ENCODE data around the gene INTS14. TPM values are rescaled to one million over a fixed set of nuclear protein-coding genes. Genes with fewer than 3 reads are reported as not detected.
A peak's percentile ranks its signal among the peaks of the same experiment; 100 is the strongest.

The INTS14 gene
- total RNA-seq, 1 experiment from 2014 or later, result 44.7 TPM

DNA sequence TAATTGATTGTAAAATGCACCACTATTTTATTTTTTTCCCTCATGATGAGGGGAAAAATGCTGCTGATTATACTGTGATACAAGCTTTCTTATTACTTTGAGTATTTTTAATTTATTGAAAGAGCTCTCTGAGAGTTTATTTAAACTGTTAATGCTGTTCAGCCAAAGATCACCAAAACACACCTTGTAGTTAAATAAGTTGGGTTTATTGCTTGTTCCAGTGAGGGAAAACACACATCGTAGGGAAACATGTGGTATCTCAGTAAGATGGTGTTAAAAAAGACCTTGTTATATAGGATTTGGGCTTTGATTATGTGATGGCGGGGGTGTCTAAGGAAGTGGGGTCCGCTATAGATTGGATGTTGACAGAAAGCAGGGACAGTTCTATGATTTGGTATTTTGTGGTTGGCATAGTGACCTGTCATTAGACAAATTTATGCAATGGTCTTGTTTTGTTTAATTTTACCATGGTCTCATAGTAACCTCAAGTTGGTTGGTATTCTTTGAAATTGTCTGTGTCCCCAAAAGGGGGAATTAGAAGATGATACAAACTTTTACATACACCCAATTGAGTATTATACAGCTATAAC is 69.6 kb downstream of the INTS14 start:
- Histone ChIP-seq H3K4me2 (ENCODE audit: insufficient read depth, insufficient read length, low read length) (no peak overlapping the region), H2BK5ac (ENCODE audit: insufficient read length, low read length) (no peak overlapping the region), H2BK20ac (ENCODE audit: low read depth, low read length, poor library complexity, severe bottlenecking) (no peak overlapping the region), H3K9me3 (ENCODE audit: control insufficient read depth, low read depth, low read length) (no peaks in the 10 kb centered on the region), H2AFZ (ENCODE audit: low read length) (no peak overlapping the region), H3K56ac (ENCODE audit: insufficient read length, low read depth, low read length) (no peak overlapping the region), H4K8ac (replicated peaks; ENCODE audit: insufficient read length, low read depth, low read length) (no peak overlapping the region), H4K91ac (ENCODE audit: insufficient read length, low read depth, low read length) (no peak overlapping the region), H3K79me1 (ENCODE audit: insufficient read depth, low read depth, low read length, poor library complexity, severe bottlenecking) (peaks cover 6% of the 10 kb centered on the region), H3K23me2 (ENCODE audit: insufficient read length, low read depth, low read length, poor library complexity, severe bottlenecking) (no peaks in the 10 kb centered on the region), H3K4me1 (ENCODE audit: insufficient read depth, low read length) (no peaks in the 10 kb centered on the region), H2BK120ac (ENCODE audit: low read depth, low read length, poor library complexity, severe bottlenecking) (no peak overlapping the region), H3K14ac (ENCODE audit: insufficient read depth, low read length) (no peak overlapping the region), H4K20me1 (ENCODE audit: control insufficient read depth, insufficient read depth, insufficient read length) (no peaks in the 10 kb centered on the region), H3T11ph (ENCODE audit: low read length) (no peak overlapping the region), H2BK12ac (ENCODE audit: insufficient read length, low read depth, low read length) (no peak overlapping the region), H3K27me3 (ENCODE audit: insufficient read depth, low read length) (no peaks in the 10 kb centered on the region), H3K4ac (ENCODE audit: low read depth, low read length) (no peak overlapping the region), H4K5ac (ENCODE audit: insufficient read length, low read depth, low read length) (no peak overlapping the region), H2BK15ac (ENCODE audit: low read depth, low read length) (no peak overlapping the region), H3K79me2 (ENCODE audit: insufficient read depth, low read length) (peaks cover 41% of the 10 kb centered on the region; the same call in 1 of the 2 replicates), H3K9ac (ENCODE audit: extremely low read depth, insufficient read length, low read length) (no peak overlapping the region), H3K23ac (ENCODE audit: insufficient read length, low read depth, low read length) (no peak overlapping the region), H2AK5ac (ENCODE audit: insufficient read length, low read length) (no peak overlapping the region), H3K18ac (ENCODE audit: insufficient read length, low read depth, low read length) (no peak overlapping the region), H3K27ac (ENCODE audit: insufficient read length, low read depth, low read length) (no peak overlapping the region)
- Mint-ChIP-seq H3K36me3 (ENCODE audit: insufficient read depth in 1 of 3, low read depth in 3 of 3) (peaks cover 3 to 8% (median 4%) of the 10 kb centered on the region in 3 experiments; a peak in 5 of 7 replicates), H3K4me1 (peaks cover 3 to 9% of the 10 kb centered on the region in 2 experiments), H3K27ac (peak overlapping the region in 1 of 3 experiments; percentile 14; a peak in 1 of 7 replicates), H3K27me3 (ENCODE audit: low read depth) (no peaks in the 10 kb centered on the region), H3K9me3 (no peaks in the 10 kb centered on the region; a peak in 1 of 5 replicates), H3K4me3 (no peak overlapping the region)
- DNase-seq, result no peak
- no CpG with 5 or more reads among the region's 3 CpGs for WGBS (ENCODE audit: extremely low coverage, insufficient read length, low lambda C conversion rate)
- TF ChIP-seq, protein P1, sequence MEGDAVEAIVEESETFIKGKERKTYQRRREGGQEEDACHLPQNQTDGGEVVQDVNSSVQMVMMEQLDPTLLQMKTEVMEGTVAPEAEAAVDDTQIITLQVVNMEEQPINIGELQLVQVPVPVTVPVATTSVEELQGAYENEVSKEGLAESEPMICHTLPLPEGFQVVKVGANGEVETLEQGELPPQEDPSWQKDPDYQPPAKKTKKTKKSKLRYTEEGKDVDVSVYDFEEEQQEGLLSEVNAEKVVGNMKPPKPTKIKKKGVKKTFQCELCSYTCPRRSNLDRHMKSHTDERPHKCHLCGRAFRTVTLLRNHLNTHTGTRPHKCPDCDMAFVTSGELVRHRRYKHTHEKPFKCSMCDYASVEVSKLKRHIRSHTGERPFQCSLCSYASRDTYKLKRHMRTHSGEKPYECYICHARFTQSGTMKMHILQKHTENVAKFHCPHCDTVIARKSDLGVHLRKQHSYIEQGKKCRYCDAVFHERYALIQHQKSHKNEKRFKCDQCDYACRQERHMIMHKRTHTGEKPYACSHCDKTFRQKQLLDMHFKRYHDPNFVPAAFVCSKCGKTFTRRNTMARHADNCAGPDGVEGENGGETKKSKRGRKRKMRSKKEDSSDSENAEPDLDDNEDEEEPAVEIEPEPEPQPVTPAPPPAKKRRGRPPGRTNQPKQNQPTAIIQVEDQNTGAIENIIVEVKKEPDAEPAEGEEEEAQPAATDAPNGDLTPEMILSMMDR (conservative IDR thresholded peaks at IDR 0.05), result no peak
